ENCODE data around the gene FNDC3B. TPM values are rescaled to one million over a fixed set of nuclear protein-coding genes. Genes with fewer than 3 reads are reported as not detected.

The FNDC3B gene
- total RNA-seq, 5 donors from 2014 or later (not counting 1 experiment from before 2014, with no cell fraction given): 18.1 to 46.5 (median 23.5) TPM

DNA sequence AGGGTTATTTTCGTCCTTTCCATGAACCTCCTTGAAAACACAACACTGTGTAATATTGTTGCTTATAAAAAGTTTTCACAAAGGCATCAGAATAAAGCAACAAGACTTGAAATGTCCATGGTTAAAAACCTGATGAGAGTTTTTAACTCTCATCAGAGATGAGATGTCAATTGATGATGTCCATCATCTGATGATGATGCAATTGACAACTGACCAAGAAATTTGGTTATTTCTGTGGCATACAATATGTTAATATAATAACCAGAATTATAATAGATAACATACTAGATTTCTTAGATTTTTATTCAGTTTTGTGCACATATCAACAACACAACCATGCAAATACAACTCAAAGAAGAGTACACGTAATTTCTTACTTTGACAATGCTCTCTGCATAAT is 15.5 kb upstream of the FNDC3B start:
- Mint-ChIP-seq H3K27ac (no peak overlapping the region), H3K27me3 (peaks cover 0 to 4% of the 10 kb centered on the region in 2 donors), H3K4me1 (no peaks in the 10 kb centered on the region), H3K4me3 (no peak overlapping the region), H3K9me3 (no peaks in the 10 kb centered on the region), H3K36me3 (no peaks in the 10 kb centered on the region)
- no peak overlapping the region for H3K27ac ChIP-seq (ENCODE audit: low read length)
- DNase-seq (no peak), ATAC-seq (replicated peaks in 1 of 4) (no peak)
- CTCF ChIA-PET: no interaction called here
- H3K4me3 ChIP-seq (ENCODE audit: control insufficient read depth in 1 of 2, extremely low read depth in 1 of 2, low read length in 1 of 2): no peak overlapping the region
- no CpG with 5 or more reads among the region's 2 CpGs for WGBS (ENCODE audit: insufficient coverage)
- no peaks in the 10 kb centered on the region for H3K4me1 ChIP-seq (ENCODE audit: control insufficient read depth in 1 of 2, extremely low read depth in 1 of 2, insufficient read depth in 2 of 2, low read length in 2 of 2)
- no peaks in the 10 kb centered on the region for H3K27me3 ChIP-seq (replicated peaks in 1 of 2; ENCODE audit: control insufficient read depth in 2 of 2, extremely low read depth in 1 of 2, insufficient read depth in 2 of 2, low read length in 1 of 2)
- POLR2A ChIA-PET: no interaction called here
- H3K36me3 ChIP-seq (ENCODE audit: control insufficient read depth in 2 of 2, extremely low read depth in 1 of 2, insufficient read depth in 1 of 2, low read length in 1 of 2): no peaks in the 10 kb centered on the region
- H3K9me3 ChIP-seq: no peaks in the 10 kb centered on the region

DNA sequence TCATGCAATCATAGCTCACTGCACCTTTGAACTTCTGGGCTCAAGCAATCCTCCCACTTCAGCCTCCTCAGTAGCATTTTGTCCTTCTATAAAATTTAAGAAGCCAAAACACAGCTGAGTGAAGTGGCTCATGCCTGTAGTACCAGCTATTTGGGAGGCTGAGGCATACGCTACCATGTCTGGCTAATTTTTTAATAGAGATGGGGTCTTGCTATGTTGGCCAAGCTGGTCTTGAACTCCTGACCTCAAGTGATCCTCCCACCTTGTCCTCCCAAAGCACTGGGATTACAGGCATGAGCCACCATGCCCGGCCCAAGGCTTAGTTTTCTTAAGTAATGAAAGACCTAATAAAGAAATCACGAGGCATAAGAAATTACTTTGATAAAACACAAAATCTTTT is 14.7 kb upstream of the FNDC3B start:
- ATAC-seq (replicated peaks in 1 of 4): no peak
- Mint-ChIP-seq H3K36me3 (no peaks in the 10 kb centered on the region), H3K4me3 (no peak overlapping the region), H3K27me3 (peaks cover 0 to 4% of the 10 kb centered on the region in 2 donors), H3K4me1 (no peaks in the 10 kb centered on the region), H3K9me3 (no peaks in the 10 kb centered on the region), H3K27ac (no peak overlapping the region)
- Histone ChIP-seq H3K9me3 (no peaks in the 10 kb centered on the region), H3K4me3 (ENCODE audit: control insufficient read depth in 1 of 2, extremely low read depth in 1 of 2, low read length in 1 of 2) (no peak overlapping the region), H3K27ac (ENCODE audit: low read length) (no peak overlapping the region), H3K27me3 (replicated peaks in 1 of 2; ENCODE audit: control insufficient read depth in 2 of 2, extremely low read depth in 1 of 2, insufficient read depth in 2 of 2, low read length in 1 of 2) (no peaks in the 10 kb centered on the region), H3K4me1 (ENCODE audit: control insufficient read depth in 1 of 2, extremely low read depth in 1 of 2, insufficient read depth in 2 of 2, low read length in 2 of 2) (no peaks in the 10 kb centered on the region), H3K36me3 (ENCODE audit: control insufficient read depth in 2 of 2, extremely low read depth in 1 of 2, insufficient read depth in 1 of 2, low read length in 1 of 2) (no peaks in the 10 kb centered on the region)
- DNase-seq: no peak
- ChIA-PET CTCF (no interaction called here), POLR2A (no interaction called here)
- WGBS (ENCODE audit: insufficient coverage): no CpG with 5 or more reads among the region's 3 CpGs

DNA sequence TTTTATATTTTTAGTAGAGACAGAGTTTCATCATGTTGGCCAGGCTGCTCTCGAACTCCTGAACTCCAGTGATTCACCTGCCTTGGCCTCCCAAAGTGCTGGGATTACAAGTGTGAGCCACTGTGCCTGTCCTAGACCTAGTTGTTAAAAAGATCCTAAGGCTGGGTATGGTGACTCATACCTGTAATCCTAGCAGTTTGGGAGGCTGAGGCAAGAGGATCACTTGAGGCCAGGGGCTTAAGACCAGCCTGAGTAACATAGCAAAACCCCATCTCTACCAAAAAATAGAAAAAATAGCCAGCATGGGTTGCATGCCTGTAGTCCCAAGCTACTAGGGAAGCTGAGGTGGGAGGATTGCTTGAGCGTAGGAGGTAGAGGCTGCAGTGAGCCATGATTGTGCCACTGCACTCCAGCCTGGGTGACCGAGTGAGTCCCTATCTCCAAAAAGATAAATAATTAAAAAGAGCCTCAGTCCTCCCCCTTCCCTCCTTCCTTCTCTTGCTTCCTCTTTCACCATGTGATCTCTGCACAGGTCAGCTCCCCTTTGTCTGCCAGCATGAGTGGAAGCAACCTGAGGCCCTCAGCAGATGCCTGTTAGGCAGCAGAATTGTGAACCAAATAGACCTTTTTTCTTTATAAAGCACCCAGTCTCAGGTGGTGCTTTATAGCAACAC is 9.8 kb upstream of the FNDC3B start:
- Histone ChIP-seq H3K27ac (ENCODE audit: low read length) (no peak overlapping the region), H3K4me1 (ENCODE audit: control insufficient read depth in 1 of 2, extremely low read depth in 1 of 2, insufficient read depth in 2 of 2, low read length in 2 of 2) (no peaks in the 10 kb centered on the region), H3K36me3 (ENCODE audit: control insufficient read depth in 2 of 2, extremely low read depth in 1 of 2, insufficient read depth in 1 of 2, low read length in 1 of 2) (no peaks in the 10 kb centered on the region), H3K27me3 (replicated peaks in 1 of 2; ENCODE audit: control insufficient read depth in 2 of 2, extremely low read depth in 1 of 2, insufficient read depth in 2 of 2, low read length in 1 of 2) (peaks cover 0 to 3% of the 10 kb centered on the region in 2 experiments), H3K9me3 (no peaks in the 10 kb centered on the region), H3K4me3 (ENCODE audit: control insufficient read depth in 1 of 2, extremely low read depth in 1 of 2, low read length in 1 of 2) (no peak overlapping the region)
- H3K4me1 Mint-ChIP-seq: no peaks in the 10 kb centered on the region
- H3K4me3 Mint-ChIP-seq: no peak overlapping the region
- H3K9me3 Mint-ChIP-seq: no peaks in the 10 kb centered on the region
- CTCF ChIA-PET: interaction anchor here in 1 of 2 donors (0.5 kb wide), 1 partner anchor 217 kb away, joined by 4 read pairs; no protein-coding TSS in a partner anchor
- DNase-seq: no peak
- H3K27me3 Mint-ChIP-seq: peaks cover 2 to 4% of the 10 kb centered on the region in 2 donors
- no peak overlapping the region for H3K27ac Mint-ChIP-seq
- POLR2A ChIA-PET: no interaction called here
- no peaks in the 10 kb centered on the region for H3K36me3 Mint-ChIP-seq
- ATAC-seq (replicated peaks in 1 of 4): no peak
- WGBS (ENCODE audit: insufficient coverage): 89% methylated on average over 1 of the region's 3 CpGs

DNA sequence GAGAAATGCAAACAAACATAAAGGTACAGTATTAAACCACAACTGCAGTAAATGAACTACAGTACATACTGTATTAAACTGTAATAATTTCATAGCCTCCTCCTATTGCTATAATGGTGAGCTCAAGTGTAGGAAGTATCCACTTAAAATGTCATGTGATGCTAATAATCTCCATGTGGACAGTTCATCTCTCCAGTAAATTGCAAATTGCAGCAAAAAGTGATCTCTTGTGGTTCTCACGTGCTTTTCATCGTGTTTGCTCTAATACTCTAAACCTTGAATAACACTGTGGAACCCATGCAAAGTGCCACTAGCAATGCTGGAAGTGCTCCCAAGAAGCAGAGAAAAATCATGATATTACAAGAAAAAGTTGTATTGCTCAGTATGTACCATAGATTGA is 9.2 kb upstream of the FNDC3B start:
- Mint-ChIP-seq H3K9me3 (no peaks in the 10 kb centered on the region), H3K4me3 (no peak overlapping the region), H3K36me3 (no peaks in the 10 kb centered on the region), H3K27ac (no peak overlapping the region), H3K4me1 (peaks cover 4 to 5% (median 4%) of the 10 kb centered on the region in 3 donors), H3K27me3 (peaks cover 2 to 4% of the 10 kb centered on the region in 2 donors)
- ChIA-PET POLR2A (no interaction called here), CTCF (interaction anchor here in 1 of 2 donors (0.5 kb wide), 1 partner anchor 216 kb away, joined by 4 read pairs; no protein-coding TSS in a partner anchor)
- no peaks in the 10 kb centered on the region for H3K36me3 ChIP-seq (ENCODE audit: control insufficient read depth in 2 of 2, extremely low read depth in 1 of 2, insufficient read depth in 1 of 2, low read length in 1 of 2)
- WGBS (ENCODE audit: insufficient coverage): 100% methylated on average over 2 of the region's 2 CpGs
- H3K4me3 ChIP-seq (ENCODE audit: control insufficient read depth in 1 of 2, extremely low read depth in 1 of 2, low read length in 1 of 2): no peak overlapping the region
- H3K27ac ChIP-seq (ENCODE audit: low read length): no peak overlapping the region
- H3K27me3 ChIP-seq (replicated peaks in 1 of 2; ENCODE audit: control insufficient read depth in 2 of 2, extremely low read depth in 1 of 2, insufficient read depth in 2 of 2, low read length in 1 of 2): peaks cover 0 to 3% of the 10 kb centered on the region in 2 experiments
- no peak for DNase-seq
- peaks cover 0 to 3% of the 10 kb centered on the region in 2 experiments for H3K4me1 ChIP-seq (ENCODE audit: control insufficient read depth in 1 of 2, extremely low read depth in 1 of 2, insufficient read depth in 2 of 2, low read length in 2 of 2)
- no peak for ATAC-seq (replicated peaks in 1 of 4)
- no peaks in the 10 kb centered on the region for H3K9me3 ChIP-seq

DNA sequence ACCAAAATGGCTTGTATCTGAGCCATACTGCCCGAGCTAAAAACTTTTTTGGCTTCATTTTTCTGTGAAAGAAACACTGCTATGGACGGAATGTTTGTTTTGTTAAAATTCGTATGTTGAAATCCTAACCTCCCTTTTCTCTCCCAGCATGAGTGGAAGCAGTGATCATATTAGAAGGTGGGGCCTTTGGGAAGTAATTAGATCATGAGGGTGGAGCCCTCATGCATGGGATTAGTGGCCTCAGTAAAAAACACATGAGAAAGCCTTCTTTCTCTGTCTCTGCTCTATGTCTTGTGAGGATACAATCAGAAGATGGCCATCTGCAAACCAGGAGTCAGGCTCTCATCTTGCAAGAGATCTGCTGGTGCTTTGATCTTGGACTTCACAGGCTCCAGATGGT is 7.4 kb upstream of the FNDC3B start:
- Histone ChIP-seq H3K27ac (ENCODE audit: low read length) (no peak overlapping the region), H3K4me1 (ENCODE audit: control insufficient read depth in 1 of 2, extremely low read depth in 1 of 2, insufficient read depth in 2 of 2, low read length in 2 of 2) (peaks cover 0 to 9% of the 10 kb centered on the region in 2 experiments), H3K4me3 (ENCODE audit: control insufficient read depth in 1 of 2, extremely low read depth in 1 of 2, low read length in 1 of 2) (no peak overlapping the region), H3K9me3 (no peaks in the 10 kb centered on the region), H3K36me3 (ENCODE audit: control insufficient read depth in 2 of 2, extremely low read depth in 1 of 2, insufficient read depth in 1 of 2, low read length in 1 of 2) (no peaks in the 10 kb centered on the region), H3K27me3 (replicated peaks in 1 of 2; ENCODE audit: control insufficient read depth in 2 of 2, extremely low read depth in 1 of 2, insufficient read depth in 2 of 2, low read length in 1 of 2) (peaks cover 0 to 3% of the 10 kb centered on the region in 2 experiments)
- no peak for ATAC-seq (replicated peaks in 1 of 4)
- WGBS (ENCODE audit: insufficient coverage): no CpG with 5 or more reads among the region's 3 CpGs
- Mint-ChIP-seq H3K9me3 (no peaks in the 10 kb centered on the region), H3K4me1 (peaks cover 7 to 8% (median 8%) of the 10 kb centered on the region in 3 donors), H3K36me3 (no peaks in the 10 kb centered on the region), H3K4me3 (no peak overlapping the region), H3K27ac (no peak overlapping the region), H3K27me3 (peaks cover 2 to 4% of the 10 kb centered on the region in 2 donors)
- no peak for DNase-seq
- ChIA-PET POLR2A (no interaction called here), CTCF (interaction anchor here in 1 of 2 donors (1.4 kb wide), 1 partner anchor 10 kb away, joined by 3 read pairs; no protein-coding TSS in a partner anchor)

DNA sequence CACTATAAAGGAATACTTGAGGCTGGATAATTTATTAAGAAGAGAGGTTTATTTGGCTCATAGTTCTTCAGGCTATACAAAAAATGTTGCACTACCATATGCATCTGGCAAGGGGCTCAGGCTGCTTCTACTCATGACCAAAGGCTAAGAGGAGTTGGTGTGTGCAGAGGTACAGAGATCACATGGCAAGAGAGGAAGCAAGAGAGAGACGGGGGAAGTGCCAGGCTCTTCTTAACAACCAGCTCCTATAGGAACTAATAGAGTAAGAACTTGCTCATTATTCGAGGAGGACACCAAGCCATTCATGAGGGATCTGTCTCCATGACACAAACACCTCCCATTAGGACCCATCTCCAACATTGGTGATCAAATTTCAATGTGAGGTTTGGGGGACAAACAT is 6.0 kb upstream of the FNDC3B start:
- Histone ChIP-seq H3K4me3 (ENCODE audit: control insufficient read depth in 1 of 2, extremely low read depth in 1 of 2, low read length in 1 of 2) (no peak overlapping the region), H3K9me3 (no peaks in the 10 kb centered on the region), H3K36me3 (ENCODE audit: control insufficient read depth in 2 of 2, extremely low read depth in 1 of 2, insufficient read depth in 1 of 2, low read length in 1 of 2) (no peaks in the 10 kb centered on the region), H3K27ac (ENCODE audit: low read length) (no peak overlapping the region), H3K27me3 (replicated peaks in 1 of 2; ENCODE audit: control insufficient read depth in 2 of 2, extremely low read depth in 1 of 2, insufficient read depth in 2 of 2, low read length in 1 of 2) (peaks cover 0 to 3% of the 10 kb centered on the region in 2 experiments), H3K4me1 (ENCODE audit: control insufficient read depth in 1 of 2, extremely low read depth in 1 of 2, insufficient read depth in 2 of 2, low read length in 2 of 2) (peaks cover 0 to 9% of the 10 kb centered on the region in 2 experiments)
- no peak overlapping the region for H3K27ac Mint-ChIP-seq
- peaks cover 10 to 20% (median 11%) of the 10 kb centered on the region in 3 donors for H3K4me1 Mint-ChIP-seq
- peaks cover 0 to 2% of the 10 kb centered on the region in 2 donors for H3K27me3 Mint-ChIP-seq
- ATAC-seq (replicated peaks in 1 of 4): no peak
- CTCF ChIA-PET: interaction anchor here in 1 of 2 donors (1.1 kb wide), 1 partner anchor 299 kb away, joined by 3 read pairs; no protein-coding TSS in a partner anchor
- no peak for DNase-seq
- POLR2A ChIA-PET: no interaction called here
- no CpG with 5 or more reads among the region's 2 CpGs for WGBS (ENCODE audit: insufficient coverage)
- H3K9me3 Mint-ChIP-seq: no peaks in the 10 kb centered on the region
- H3K36me3 Mint-ChIP-seq: no peaks in the 10 kb centered on the region
- no peak overlapping the region for H3K4me3 Mint-ChIP-seq

Measured in T-cell (primary cell).